CD4-positive, alpha-beta T cell (primary cell): ENCODE data around the gene CHRM4. TPM values are rescaled to one million over a fixed set of nuclear protein-coding genes. Genes with fewer than 3 reads are reported as not detected.

Experiments used
- ATAC-seq: fragments of 200-7000 bp; cut with Tn5 transposase; one replicate; pipeline ENCODE4 v1.10.0; 2022; ENCODE audit warnings: mild to moderate bottlenecking; ENCODE audit not compliant: poor library complexity
- CTCF ChIA-PET: fragments of 350-600 bp; sonication (Branson Sonifier 250); formaldehyde crosslinking; loops from one replicate; lab custom pipeline; 2021; ENCODE audit warnings: antibody characterized with exemption, inconsistent platforms; lab: Charles Lee
- POLR2A ChIA-PET: fragments of 350-600 bp; sonication (Branson Sonifier 250); formaldehyde crosslinking; loops from one replicate; lab custom pipeline; 2021; ENCODE audit warnings: antibody characterized with exemption, inconsistent platforms; lab: Charles Lee
- DNase-seq, 14 experiments: peaks; one replicate each; pipeline ENCODE4 v3.0.0-alpha.2; 2013 to 2020; ENCODE audit warnings: mixed read lengths in 2 of 14
- H3K27ac ChIP-seq, 2 donors: one replicate each; pipeline versions ENCODE4 v1.5.1 to v1.7.0; 2013; ENCODE audit warnings: low read length in 2 of 2, low read depth in 1 of 2, mild to moderate bottlenecking in 1 of 2
- H3K27me3 ChIP-seq, 2 experiments: 1 replicate in 1 of 2; 2 replicates in 1 of 2; pipeline versions ENCODE4 v1.6.1 to v1.7.0; 2013; ENCODE audit warnings: low read length in 2 of 2, control low read depth in 1 of 2, mild to moderate bottlenecking in 1 of 2, moderate library complexity in 1 of 2; ENCODE audit not compliant: insufficient read depth in 2 of 2, control insufficient read depth in 1 of 2
- H3K36me3 ChIP-seq: one replicate; pipeline ENCODE4 v1.6.1; 2013; ENCODE audit warnings: low read length, control low read depth; ENCODE audit not compliant: insufficient read depth
- H3K4me1 ChIP-seq: one replicate; pipeline ENCODE4 v1.6.1; 2013; ENCODE audit warnings: low read length, control low read depth; ENCODE audit not compliant: insufficient read depth
- H3K4me3 ChIP-seq: one replicate; pipeline ENCODE4 v1.5.1; 2013; ENCODE audit warnings: mild to moderate bottlenecking, low read length, moderate library complexity
- H3K9me3 ChIP-seq, 2 experiments: 1 replicate in 1 of 2; 2 replicates in 1 of 2; pipeline versions ENCODE4 v1.6.1 to v1.7.0; 2013; ENCODE audit warnings: low read length in 2 of 2, mild to moderate bottlenecking in 2 of 2, control low read depth in 1 of 2, moderate library complexity in 1 of 2; ENCODE audit not compliant: control insufficient read depth in 1 of 2, insufficient read depth in 1 of 2
- H3K27ac Mint-ChIP-seq: one replicate; pipeline ENCODE4 v1.8.0; 2020; ENCODE audit warnings: mixed read lengths
- H3K27me3 Mint-ChIP-seq: one replicate; pipeline ENCODE4 v1.8.0; 2021; ENCODE audit warnings: mixed read lengths
- H3K36me3 Mint-ChIP-seq: one replicate; pipeline ENCODE4 v1.8.0; 2021; ENCODE audit warnings: low read depth, mixed read lengths
- H3K4me1 Mint-ChIP-seq: one replicate; pipeline ENCODE4 v1.8.0; 2021; ENCODE audit warnings: low read depth, mixed read lengths
- H3K4me3 Mint-ChIP-seq: one replicate; pipeline ENCODE4 v1.8.0; 2020; ENCODE audit warnings: mild to moderate bottlenecking, mixed read lengths
- H3K9me3 Mint-ChIP-seq: one replicate; pipeline ENCODE4 v1.8.0; 2020; ENCODE audit warnings: mixed read lengths
- CTCF ChIP-seq: fragments of 200-600 bp; IDR thresholded peaks from one replicate; pipeline ENCODE4 v1.8.0; 2022; ENCODE audit warnings: antibody characterized with exemption, mild to moderate bottlenecking
- intact Hi-C, 2 experiments: fragments of 100-400 bp; cut with DNase I in 1 of 2; cut with micrococcal nuclease in 1 of 2; formaldehyde crosslinking; loops; one replicate each; pipeline versions ENCODE4 v1.15.1 to v1.9.0; 2023 to 2025; cut with DNase I, micrococcal nuclease
- total RNA-seq, 174 experiments: library from RNA in 2 of 174; stranded (reverse) in 2 of 174; gene quantifications; one replicate each; pipeline ENCODE4 v1.2.3 and lab custom pipeline; 2021 to 2026

The CHRM4 gene
- total RNA-seq, 2 experiments from 2014 or later: 3.2 to 3.7 TPM

- CTCF ChIA-PET: no interaction called here
- no peak overlapping the region for H3K27ac ChIP-seq
- intact Hi-C loops: no loop called here
- no peak for TF ChIP-seq CTCF
- no peaks in the 10 kb centered on the region for H3K27me3 Mint-ChIP-seq
- H3K4me3 ChIP-seq: no peak overlapping the region
- H3K27me3 ChIP-seq: no peaks in the 10 kb centered on the region
- no peak for ATAC-seq
- no peak for DNase-seq
- H3K36me3 Mint-ChIP-seq: peaks cover 87% of the 10 kb centered on the region
- H3K36me3 ChIP-seq: peaks cover 70% of the 10 kb centered on the region
- H3K27ac Mint-ChIP-seq: no peak overlapping the region
- H3K4me3 Mint-ChIP-seq: no peak overlapping the region
- no peaks in the 10 kb centered on the region for H3K9me3 ChIP-seq
- POLR2A ChIA-PET: no interaction called here
- peaks cover 8% of the 10 kb centered on the region for H3K4me1 ChIP-seq
- peaks cover 23% of the 10 kb centered on the region for H3K4me1 Mint-ChIP-seq
- no peaks in the 10 kb centered on the region for H3K9me3 Mint-ChIP-seq
Observed at GRCh38 chr11:46418751-46419150, 27.2 kb upstream of the CHRM4 start.

- H3K4me1 ChIP-seq: peaks cover 8% of the 10 kb centered on the region
- Mint-ChIP-seq H3K4me1 (peaks cover 23% of the 10 kb centered on the region), H3K27ac (no peak overlapping the region), H3K36me3 (peaks cover 91% of the 10 kb centered on the region), H3K27me3 (no peaks in the 10 kb centered on the region), H3K4me3 (no peak overlapping the region), H3K9me3 (no peaks in the 10 kb centered on the region)
- POLR2A ChIA-PET: interaction anchor here (1.0 kb wide), 1 partner anchor 144 kb away, joined by 3 read pairs; no protein-coding TSS in a partner anchor
- no peak for TF ChIP-seq CTCF
- H3K27me3 ChIP-seq: no peaks in the 10 kb centered on the region
- CTCF ChIA-PET: no interaction called here
- no peaks in the 10 kb centered on the region for H3K9me3 ChIP-seq
- ATAC-seq (no peak), DNase-seq (peak in 1 of 14 experiments; percentile 11)
- no peak overlapping the region for H3K27ac ChIP-seq
- intact Hi-C loops: no loop called here
- no peak overlapping the region for H3K4me3 ChIP-seq
- peaks cover 73% of the 10 kb centered on the region for H3K36me3 ChIP-seq
Observed at GRCh38 chr11:46417711-46418110, 26.1 kb upstream of the CHRM4 start.

GRCh38 chr11:46414879-46415278, 23.3 kb upstream of the CHRM4 start:
- peaks cover 8% of the 10 kb centered on the region for H3K4me1 ChIP-seq
- intact Hi-C loops: no loop called here
- Mint-ChIP-seq H3K4me3 (no peak overlapping the region), H3K36me3 (peaks cover 84% of the 10 kb centered on the region), H3K27me3 (no peaks in the 10 kb centered on the region), H3K27ac (no peak overlapping the region), H3K9me3 (no peaks in the 10 kb centered on the region), H3K4me1 (peaks cover 23% of the 10 kb centered on the region)
- TF ChIP-seq CTCF: no peak
- CTCF ChIA-PET: no interaction called here
- H3K4me3 ChIP-seq: no peak overlapping the region
- ATAC-seq (no peak), DNase-seq (peak in 1 of 14 experiments; percentile 0)
- H3K36me3 ChIP-seq: peaks cover 60% of the 10 kb centered on the region
- H3K27ac ChIP-seq: no peak overlapping the region
- no peaks in the 10 kb centered on the region for H3K9me3 ChIP-seq
- H3K27me3 ChIP-seq: no peaks in the 10 kb centered on the region
- POLR2A ChIA-PET: interaction anchor here (0.5 kb wide), 1 partner anchor 213 kb away, joined by 5 read pairs; no protein-coding TSS in a partner anchor
